CD1c-positive myeloid dendritic cell (primary cell): ENCODE measurements around the gene CHRM5.
"Not testable (repeated sequence)": the region's sequence is repeated elsewhere in the genome, so short reads cannot be mapped to it uniquely, and the experiment has no call there.

ENCODE experiments used
- DNase-seq: peaks from one replicate; pipeline ENCODE4 v3.0.0-alpha.2; 2016; ENCODE audit errors: extremely low spot score

CHRM5 gene

GRCh38 chr15:33987444-33987843, 19.1 kb downstream of the CHRM5 start:
- DNase-seq: no peak

- no peak for DNase-seq
Observed at GRCh38 chr15:33988384-33988783, 20.1 kb downstream of the CHRM5 start.

- DNase-seq: no peak
Observed at GRCh38 chr15:33994005-33994615, 25.8 kb downstream of the CHRM5 start.

GRCh38 chr15:33995666-33996065, 27.4 kb downstream of the CHRM5 start:
- DNase-seq: not testable (repeated sequence)

- no peak for DNase-seq
Observed at GRCh38 chr15:34001536-34001935, 33.2 kb downstream of the CHRM5 start.

GRCh38 chr15:34006381-34006780, 38.1 kb downstream of the CHRM5 start:
- DNase-seq: no peak

- no peak for DNase-seq
Observed at GRCh38 chr15:34009656-34010055, 41.4 kb downstream of the CHRM5 start.

GRCh38 chr15:34010921-34011320, 42.6 kb downstream of the CHRM5 start:
- no peak for DNase-seq

GRCh38 chr15:34011481-34011880, 43.2 kb downstream of the CHRM5 start:
- no peak for DNase-seq

GRCh38 chr15:34012461-34013028, 44.2 kb downstream of the CHRM5 start:
- no peak for DNase-seq

- DNase-seq: no peak
Observed at GRCh38 chr15:34013746-34014145, 45.4 kb downstream of the CHRM5 start.

GRCh38 chr15:34014556-34014955, 46.3 kb downstream of the CHRM5 start:
- DNase-seq: no peak

- no peak for DNase-seq
Observed at GRCh38 chr15:34018021-34018645, 49.8 kb downstream of the CHRM5 start.

GRCh38 chr15:34018738-34019137, 50.4 kb downstream of the CHRM5 start:
- DNase-seq: not testable (repeated sequence)

- no peak for DNase-seq
Observed at GRCh38 chr15:34019369-34019990, 51.2 kb downstream of the CHRM5 start.

- DNase-seq: no peak
Observed at GRCh38 chr15:34023907-34024306, 55.6 kb downstream of the CHRM5 start.

- DNase-seq: no peak
Observed at GRCh38 chr15:34025252-34025651, 57.0 kb downstream of the CHRM5 start.

- no peak for DNase-seq
Observed at GRCh38 chr15:34027606-34028005, 59.3 kb downstream of the CHRM5 start.

- no peak for DNase-seq
Observed at GRCh38 chr15:34031987-34032760, 63.9 kb downstream of the CHRM5 start.

GRCh38 chr15:34038023-34038870, 70.0 kb downstream of the CHRM5 start:
- peak; percentile 81 for DNase-seq
